HEK293 (cell line): ENCODE data around the gene MORF4L2.
A peak's percentile ranks its signal among the peaks of the same experiment; 100 is the strongest.

Source experiments
- CTCF ChIP-seq: fragments of 450-650 bp; formaldehyde crosslinking; IDR thresholded peaks from 2 replicates; pipeline ENCODE4 v1.5.1; 2016; ENCODE audit warnings: missing biosample characterization, missing genetic modification characterization
- ZNF138 ChIP-seq: fragments of 450-650 bp; formaldehyde crosslinking; IDR thresholded peaks from 2 replicates; pipeline ENCODE4 v1.5.1; 2016; ENCODE audit warnings: missing biosample characterization, missing genetic modification characterization, borderline replicate concordance

DNA sequence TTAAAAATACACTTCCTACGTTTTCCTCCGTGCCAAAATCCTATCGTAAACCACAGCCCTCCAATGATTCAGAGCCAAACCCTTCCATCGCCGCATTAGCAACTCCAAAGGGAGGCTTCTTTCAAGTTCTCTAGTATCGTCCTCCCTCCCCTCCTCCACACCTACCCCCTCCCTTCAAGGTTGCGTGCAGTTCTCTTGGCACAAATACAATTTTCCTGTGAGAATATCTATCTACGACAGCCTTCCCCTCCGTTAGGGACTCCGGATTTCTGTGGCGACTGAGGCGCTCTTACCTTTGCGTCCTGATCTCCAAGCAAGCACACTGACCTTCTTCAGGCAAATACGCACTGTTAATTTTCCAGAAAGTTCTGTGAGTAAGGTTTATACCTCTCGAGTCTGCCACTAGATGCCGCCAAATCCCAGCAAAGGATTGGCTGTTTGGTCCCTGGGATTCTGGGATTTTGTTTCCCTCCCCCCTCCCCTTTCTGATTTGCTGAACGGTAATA is 1.2 kb upstream of the MORF4L2 start:
- TF ChIP-seq CTCF (tag by site-specific recombination) (peak; percentile 75), ZNF138 (no peak)
